IMR-90 (cell line): ENCODE measurements around the gene PACSIN3. TPM values are rescaled to one million over a fixed set of nuclear protein-coding genes. Genes with fewer than 3 reads are reported as not detected.

ENCODE experiments used
- ATAC-seq: fragments of 200-7000 bp; cut with Tn5 transposase; 2 replicates; pipeline ENCODE4 v1.9.1; 2020; ENCODE audit warnings: low read depth, mild to moderate bottlenecking, moderate library complexity
- BruUV-seq: library from RNA; stranded (reverse); fragments of 400-500 nt; replicated peaks from 2 replicates; lab custom pipeline; 2021; lab: Mats Ljungman, UMichigan
- CTCF ChIA-PET: fragments of 300-600 bp; formaldehyde crosslinking; extraction: SDS; loops from one replicate; lab custom pipeline; 2021; ENCODE audit warnings: antibody characterized with exemption; lab: Yijun Ruan, JAX
- POLR2A ChIA-PET: fragments of 300-600 bp; sonication (Branson Sonifier 250); formaldehyde crosslinking; loops from one replicate; lab custom pipeline; 2022; ENCODE audit warnings: antibody characterized with exemption; ENCODE audit not compliant: unreplicated experiment; lab: Charles Lee
- DNase-seq: peaks from one replicate; pipeline ENCODE4 v3.0.0; 2013
- H2AFZ ChIP-seq: replicated peaks from 2 replicates; pipeline ENCODE3; 2013; ENCODE audit warnings: low read length, mild to moderate bottlenecking; ENCODE audit not compliant: poor library complexity
- H2AK5ac ChIP-seq: 2 replicates; pipeline ENCODE4 v1.6.1; 2013; ENCODE audit warnings: low read depth, low read length, inconsistent platforms
- H2AK9ac ChIP-seq: replicated peaks from 2 replicates; pipeline ENCODE3; 2013; ENCODE audit warnings: mild to moderate bottlenecking, low read depth, low read length, moderate library complexity; ENCODE audit not compliant: poor library complexity
- H2BK120ac ChIP-seq: 2 replicates; pipeline ENCODE4 v1.6.1; 2013; ENCODE audit warnings: low read depth, low read length, inconsistent platforms
- H2BK15ac ChIP-seq: 3 replicates; pipeline ENCODE4 v1.6.1; 2013; ENCODE audit warnings: low read depth, low read length, inconsistent platforms
- H2BK20ac ChIP-seq: 2 replicates; pipeline ENCODE4 v1.6.1; 2013; ENCODE audit warnings: low read depth, mild to moderate bottlenecking, inconsistent platforms, low read length, moderate library complexity
- H2BK5ac ChIP-seq: 2 replicates; pipeline ENCODE4 v1.6.1; 2013; ENCODE audit warnings: mild to moderate bottlenecking, low read depth, low read length, inconsistent platforms; ENCODE audit not compliant: poor library complexity, severe bottlenecking
- H3K14ac ChIP-seq: replicated peaks from 2 replicates; pipeline ENCODE4 v1.6.1; 2013; ENCODE audit warnings: low read depth, low read length, inconsistent platforms
- H3K18ac ChIP-seq: 2 replicates; pipeline ENCODE4 v1.6.1; 2013; ENCODE audit warnings: low read depth, low read length, control low read depth
- H3K23ac ChIP-seq: 2 replicates; pipeline ENCODE4 v1.6.1; 2013; ENCODE audit warnings: low read depth, low read length, inconsistent platforms
- H3K27ac ChIP-seq: 2 replicates; pipeline ENCODE4 v1.5.1; 2013; ENCODE audit warnings: mild to moderate bottlenecking, control low read depth, low read length; ENCODE audit not compliant: insufficient read depth
- H3K27me3 ChIP-seq: 2 replicates; pipeline ENCODE4 v1.6.1; 2013; ENCODE audit warnings: low read length; ENCODE audit not compliant: control insufficient read depth, insufficient read depth
- H3K36me3 ChIP-seq: 2 replicates; pipeline ENCODE4 v1.6.1; 2013; ENCODE audit warnings: low read length, mixed read lengths; ENCODE audit not compliant: control insufficient read depth, insufficient read depth
- H3K4ac ChIP-seq: 2 replicates; pipeline ENCODE4 v1.6.1; 2013; ENCODE audit warnings: low read depth, low read length, inconsistent platforms
- H3K4me1 ChIP-seq: 2 replicates; pipeline ENCODE4 v1.6.1; 2013; ENCODE audit warnings: low read length, mixed read lengths; ENCODE audit not compliant: control insufficient read depth, insufficient read depth
- H3K4me2 ChIP-seq: 2 replicates; pipeline ENCODE4 v1.6.1; 2013; ENCODE audit warnings: low read depth, mild to moderate bottlenecking, control low read depth, low read length, moderate library complexity
- H3K4me3 ChIP-seq: 2 replicates; pipeline ENCODE4 v1.5.1; 2013; ENCODE audit warnings: low read depth, mild to moderate bottlenecking, control low read depth, low read length, moderate library complexity; ENCODE audit not compliant: insufficient read depth
- H3K56ac ChIP-seq: 2 replicates; pipeline ENCODE4 v1.6.1; 2013; ENCODE audit warnings: low read length, inconsistent platforms; ENCODE audit not compliant: insufficient read depth; ENCODE audit errors: extremely low read depth
- H3K79me1 ChIP-seq, 2 experiments: 2 replicates each; pipeline ENCODE4 v1.6.1; 2013; ENCODE audit warnings: low read length in 2 of 2, inconsistent platforms in 1 of 2, low read depth in 1 of 2
- H3K9ac ChIP-seq: 2 replicates; pipeline ENCODE4 v1.6.1; 2013; ENCODE audit warnings: low read depth, low read length, control low read depth
- H3K9me1 ChIP-seq: 2 replicates; pipeline ENCODE4 v1.6.1; 2013; ENCODE audit warnings: low read length, inconsistent platforms; ENCODE audit not compliant: insufficient read depth
- H3K9me3 ChIP-seq: 2 replicates; pipeline ENCODE4 v1.6.1; 2013; ENCODE audit warnings: low read length; ENCODE audit not compliant: control insufficient read depth, insufficient read depth
- H4K20me1 ChIP-seq: 2 replicates; pipeline ENCODE4 v1.6.1; 2013; ENCODE audit warnings: low read length, inconsistent platforms; ENCODE audit not compliant: insufficient read depth
- H4K5ac ChIP-seq: 2 replicates; pipeline ENCODE4 v1.6.1; 2013; ENCODE audit warnings: mild to moderate bottlenecking, low read depth, low read length, control low read depth
- H4K8ac ChIP-seq, 2 experiments: 2 replicates each; pipeline ENCODE4 v1.6.1; 2013; ENCODE audit warnings: low read depth in 2 of 2, low read length in 2 of 2, control low read depth in 1 of 2, inconsistent platforms in 1 of 2
- H4K91ac ChIP-seq: 2 replicates; pipeline ENCODE4 v1.6.1; 2013; ENCODE audit warnings: low read depth, low read length, inconsistent platforms; ENCODE audit not compliant: insufficient read depth
- BHLHE40 ChIP-seq: fragments of 150-350 bp; IDR thresholded peaks from 2 replicates; pipeline ENCODE4 v1.6.1; 2016; ENCODE audit warnings: mild to moderate bottlenecking, low read depth, low read length
- CEBPB ChIP-seq: IDR thresholded peaks from 2 replicates; pipeline ENCODE4 v1.6.1; 2012; ENCODE audit warnings: low read depth, low read length, improper control_type of control experiment
- CHD1 ChIP-seq: IDR thresholded peaks from 2 replicates; pipeline ENCODE4 v1.6.1; 2012; ENCODE audit warnings: low read depth, low read length, improper control_type of control experiment
- ELK1 ChIP-seq: fragments of 150-350 bp; IDR thresholded peaks from 2 replicates; pipeline ENCODE4 v1.6.1; 2016; ENCODE audit warnings: low read depth, mild to moderate bottlenecking, low read length, moderate library complexity, borderline replicate concordance
- FOS ChIP-seq: fragments of 150-350 bp; IDR thresholded peaks from 2 replicates; pipeline ENCODE4 v1.6.1; 2016; ENCODE audit warnings: low read depth, low read length
- MAZ ChIP-seq: IDR thresholded peaks from 2 replicates; pipeline ENCODE4 v1.6.1; 2012; ENCODE audit warnings: low read depth, mild to moderate bottlenecking, low read length, improper control_type of control experiment, moderate library complexity, borderline replicate concordance
- MXI1 ChIP-seq: IDR thresholded peaks from 2 replicates; pipeline ENCODE4 v1.6.1; 2012; ENCODE audit warnings: low read depth, mild to moderate bottlenecking, low read length, moderate library complexity, borderline replicate concordance
- NFE2L2 ChIP-seq: fragments of 150-350 bp; IDR thresholded peaks from 2 replicates; pipeline ENCODE4 v1.6.1; 2016; ENCODE audit warnings: low read depth, mild to moderate bottlenecking, low read length
- POLR2A ChIP-seq: IDR thresholded peaks from 2 replicates; pipeline ENCODE4 v1.6.1; 2012; ENCODE audit warnings: mild to moderate bottlenecking, low read depth, low read length
- RAD21 ChIP-seq: IDR thresholded peaks from 2 replicates; pipeline ENCODE4 v1.6.1; 2012; ENCODE audit warnings: low read length, improper control_type of control experiment
- RCOR1 ChIP-seq: IDR thresholded peaks from 2 replicates; pipeline ENCODE4 v1.6.1; 2012; ENCODE audit warnings: mild to moderate bottlenecking, low read length, improper control_type of control experiment; ENCODE audit not compliant: insufficient replicate concordance
- RFX5 ChIP-seq: IDR thresholded peaks from 2 replicates; pipeline ENCODE4 v1.8.0; 2012; ENCODE audit warnings: low read depth, mild to moderate bottlenecking, low read length, moderate library complexity
- SMC3 ChIP-seq: fragments of 150-350 bp; IDR thresholded peaks from 2 replicates; pipeline ENCODE4 v1.6.1; 2016; ENCODE audit warnings: low read depth, mild to moderate bottlenecking, antibody characterized with exemption, low read length, moderate library complexity
- WGBS, 2 experiments: methylation state at CpG; one replicate each; pipeline versions ENCODE4 v1.1.5 to v1.1.7; 2013; ENCODE audit warnings: missing lambda C conversion rate in 2 of 2; ENCODE audit not compliant: insufficient read length in 1 of 2; ENCODE audit errors: extremely low coverage in 2 of 2; 5-methylcytosine and 5-hydroxymethylcytosine counted together
- dilution Hi-C: fragments of 300-500 bp; cut with HindIII; formaldehyde crosslinking; loops from one replicate; pipeline ENCODE4 v1.14.3; 2018; ENCODE audit warnings: low sequenced_read_pairs; ENCODE audit not compliant: unreplicated experiment
- in situ Hi-C: fragments of 300-500 bp; cut with MboI; formaldehyde crosslinking; loops from 3 replicates; pipeline ENCODE4 v1.14.3; 2019; ENCODE audit warnings: low sequenced_read_pairs, inconsistent platforms, mixed read lengths
- intact Hi-C: fragments of 100-400 bp; cut with micrococcal nuclease; formaldehyde crosslinking; loops from 2 replicates; pipeline ENCODE4 v1.10.0; 2022
- polyA plus RNA-seq, 3 experiments: library from polyadenylated mRNA; depleted of rRNA; stranded (reverse); fragments of >200 nt; gene quantifications; 2 replicates each; pipeline ENCODE4 v1.2.3, GENCODE V29; 2012; ENCODE audit warnings: low replicate concordance in 1 of 3
- total RNA-seq: library from RNA; depleted of rRNA; stranded (reverse); fragments of >200 nt; gene quantifications from 2 replicates; pipeline ENCODE4 v1.2.3, GENCODE V29; 2012
- TF ChIP-seq, protein P1 (sequence below): fragments of 150-350 bp; IDR thresholded peaks from 2 replicates; pipeline ENCODE4 v1.6.1; 2017; ENCODE audit warnings: mild to moderate bottlenecking, antibody characterized with exemption, low read length, low read depth
- TF ChIP-seq, protein P2 (sequence below): conservative IDR thresholded peaks from 2 replicates; pipeline ENCODE4 v1.5.1; 2012; ENCODE audit warnings: mild to moderate bottlenecking, low read depth, low read length, improper control_type of control experiment

The PACSIN3 gene
- total and polyA plus RNA-seq, 2 of the 4 experiments (the other 2 are of a cell fraction) = 19.2 to 21.1 TPM

DNA sequence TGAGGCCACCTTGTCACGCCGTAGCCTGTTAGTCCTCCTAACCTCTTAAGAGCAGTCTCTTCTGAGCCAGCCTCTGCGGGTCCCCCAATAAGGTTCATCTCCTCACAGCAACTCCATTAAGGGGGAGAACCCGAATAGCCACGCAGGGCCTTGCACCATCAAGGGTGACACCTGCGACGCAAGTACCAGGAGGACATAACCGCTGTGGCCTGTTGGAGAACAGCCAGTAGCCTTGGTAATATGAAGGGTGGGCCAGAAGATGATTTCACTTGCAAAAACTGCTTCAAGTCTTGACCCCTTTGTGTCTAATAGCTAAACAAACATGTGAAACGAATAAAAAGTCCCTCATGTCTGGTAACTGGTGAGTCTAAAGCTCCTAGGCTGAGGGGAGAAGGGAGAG, 24.3 kb downstream of the PACSIN3 start:
- intact Hi-C loops = loop anchor here (1.0 kb wide), 1 partner anchor 273 kb away; no protein-coding TSS in a partner anchor
- BruUV-seq = no TSS peak
- TF ChIP-seq SMC3 (no peak), MXI1 (no peak), RFX5 (no peak), POLR2A (no peak), MAZ (no peak), RCOR1 (no peak), NFE2L2 (no peak), CEBPB (no peak), CHD1 (no peak), ELK1 (no peak), BHLHE40 (no peak), FOS (no peak), RAD21 (no peak)
- TF ChIP-seq, protein P1, sequence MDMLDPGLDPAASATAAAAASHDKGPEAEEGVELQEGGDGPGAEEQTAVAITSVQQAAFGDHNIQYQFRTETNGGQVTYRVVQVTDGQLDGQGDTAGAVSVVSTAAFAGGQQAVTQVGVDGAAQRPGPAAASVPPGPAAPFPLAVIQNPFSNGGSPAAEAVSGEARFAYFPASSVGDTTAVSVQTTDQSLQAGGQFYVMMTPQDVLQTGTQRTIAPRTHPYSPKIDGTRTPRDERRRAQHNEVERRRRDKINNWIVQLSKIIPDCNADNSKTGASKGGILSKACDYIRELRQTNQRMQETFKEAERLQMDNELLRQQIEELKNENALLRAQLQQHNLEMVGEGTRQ = no peak
- TF ChIP-seq, protein P2, sequence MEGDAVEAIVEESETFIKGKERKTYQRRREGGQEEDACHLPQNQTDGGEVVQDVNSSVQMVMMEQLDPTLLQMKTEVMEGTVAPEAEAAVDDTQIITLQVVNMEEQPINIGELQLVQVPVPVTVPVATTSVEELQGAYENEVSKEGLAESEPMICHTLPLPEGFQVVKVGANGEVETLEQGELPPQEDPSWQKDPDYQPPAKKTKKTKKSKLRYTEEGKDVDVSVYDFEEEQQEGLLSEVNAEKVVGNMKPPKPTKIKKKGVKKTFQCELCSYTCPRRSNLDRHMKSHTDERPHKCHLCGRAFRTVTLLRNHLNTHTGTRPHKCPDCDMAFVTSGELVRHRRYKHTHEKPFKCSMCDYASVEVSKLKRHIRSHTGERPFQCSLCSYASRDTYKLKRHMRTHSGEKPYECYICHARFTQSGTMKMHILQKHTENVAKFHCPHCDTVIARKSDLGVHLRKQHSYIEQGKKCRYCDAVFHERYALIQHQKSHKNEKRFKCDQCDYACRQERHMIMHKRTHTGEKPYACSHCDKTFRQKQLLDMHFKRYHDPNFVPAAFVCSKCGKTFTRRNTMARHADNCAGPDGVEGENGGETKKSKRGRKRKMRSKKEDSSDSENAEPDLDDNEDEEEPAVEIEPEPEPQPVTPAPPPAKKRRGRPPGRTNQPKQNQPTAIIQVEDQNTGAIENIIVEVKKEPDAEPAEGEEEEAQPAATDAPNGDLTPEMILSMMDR = no peak

More for the DNA sequence above, 24.3 kb downstream of the PACSIN3 start:
- no CpG with 5 or more reads among the region's 9 CpGs for WGBS, 2 experiments
- H3K4me2 ChIP-seq = no peak overlapping the region
- no peak overlapping the region for H4K91ac ChIP-seq
- peaks cover under 1% of the 10 kb centered on the region; the same call in 1 of the 2 replicates for H3K9me1 ChIP-seq
- no peaks in the 10 kb centered on the region for H3K27me3 ChIP-seq
- H4K5ac ChIP-seq = no peak overlapping the region
- peaks cover 29% of the 10 kb centered on the region for H3K36me3 ChIP-seq
- H3K4ac ChIP-seq = no peak overlapping the region
- H2BK15ac ChIP-seq = no peak overlapping the region
- H2BK120ac ChIP-seq = no peak overlapping the region
- in situ Hi-C loops = no loop called here
- no peak overlapping the region for H3K9ac ChIP-seq
- ChIA-PET POLR2A (no interaction called here), CTCF (interaction anchor here (0.6 kb wide), 1 partner anchor 243 kb away, joined by 3 read pairs; no protein-coding TSS in a partner anchor)
- ATAC-seq (no peak), DNase-seq (peak; percentile 45)
- H3K14ac ChIP-seq = no peak overlapping the region
- H4K8ac ChIP-seq = no peak overlapping the region
- dilution Hi-C loops = no loop called here
- H3K23ac ChIP-seq = no peak overlapping the region
- no peak overlapping the region for H3K27ac ChIP-seq
- H3K9me3 ChIP-seq = no peaks in the 10 kb centered on the region
- H3K56ac ChIP-seq = no peak overlapping the region
- peaks cover 0 to 29% of the 10 kb centered on the region in 2 experiments; a peak in 2 of 4 replicates for H3K79me1 ChIP-seq
- no peaks in the 10 kb centered on the region for H3K4me1 ChIP-seq
- no peak overlapping the region for H2AK5ac ChIP-seq
- no peak overlapping the region for H3K4me3 ChIP-seq
- no peak overlapping the region for H2AK9ac ChIP-seq
- H3K18ac ChIP-seq = no peak overlapping the region
- no peak overlapping the region for H2BK5ac ChIP-seq
- no peak overlapping the region for H2BK20ac ChIP-seq
- peak overlapping the region; percentile 53 for H2AFZ ChIP-seq
- peaks cover 29% of the 10 kb centered on the region for H4K20me1 ChIP-seq
